Uterus (tissue), 4 donors: ENCODE data around the gene PPARG. TPM values are rescaled to one million over a fixed set of nuclear protein-coding genes. Genes with fewer than 3 reads are reported as not detected.

Experiments
- DNase-seq, 2 donors: peaks; one replicate each; pipeline ENCODE4 v3.0.0-alpha.2; 2019 to 2020
- H3K27ac ChIP-seq, 2 donors: fragments of 200-600 bp; sonication (generic); 1 replicate in 1 of 2; 2 replicates in 1 of 2; pipeline ENCODE4 v1.5.1; 2016 to 2018
- H3K27me3 ChIP-seq, 2 donors: fragments of 200-600 bp; sonication (generic); one replicate each; pipeline ENCODE4 v1.5.1; 2018 to 2019; ENCODE audit warnings: control low read depth in 1 of 2
- H3K36me3 ChIP-seq, 2 donors: fragments of 200-600 bp; sonication (generic); one replicate each; pipeline ENCODE4 v1.5.1; 2019; ENCODE audit warnings: control low read depth in 1 of 2
- H3K4me1 ChIP-seq, 2 donors: fragments of 200-600 bp; sonication (generic); one replicate each; pipeline ENCODE4 v1.5.1; 2018 to 2019; ENCODE audit warnings: control low read depth in 1 of 2
- H3K4me3 ChIP-seq, 2 donors: fragments of 200-600 bp; sonication (generic); 1 replicate in 1 of 2; 2 replicates in 1 of 2; pipeline ENCODE4 v1.5.1; 2018 to 2019; ENCODE audit warnings: mild to moderate bottlenecking in 1 of 2
- H3K9me3 ChIP-seq, 2 donors: fragments of 200-600 bp; sonication (generic); one replicate each; pipeline ENCODE4 v1.5.1; 2019; ENCODE audit warnings: control low read depth in 1 of 2
- POLR2A ChIP-seq, 2 donors: fragments of 450-650 bp; IDR thresholded peaks; one replicate each; pipeline ENCODE4 v1.6.1; 2016; ENCODE audit warnings: antibody characterized with exemption in 2 of 2, mild to moderate bottlenecking in 1 of 2, moderate library complexity in 1 of 2
- intact Hi-C: fragments of 100-400 bp; cut with DNase I; formaldehyde crosslinking; loops from one replicate; pipeline ENCODE4 v1.15.1; 2023; ENCODE audit warnings: low total_unique reads
- total RNA-seq, 4 donors: library from RNA; depleted of rRNA in 3 of 4; stranded (reverse); fragments of >200 nt in 3 of 4; gene quantifications; one replicate each; pipeline versions ENCODE4 v1.1.0 to v1.2.4, GENCODE V29; 2014 to 2023
- TF ChIP-seq, protein P1 (sequence below), 4 experiments: fragments of 200-600 bp in 2 of 4; fragments of 450-650 bp in 2 of 4; sonication (generic) in 2 of 4; IDR thresholded peaks; one replicate each; pipeline ENCODE4 v1.5.1; 2016 to 2019; ENCODE audit warnings: antibody characterized with exemption in 4 of 4, mild to moderate bottlenecking in 2 of 4, moderate library complexity in 1 of 4
- donor health status: DM: yes; HTN: yes; CAD: no.

Gene PPARG
- total RNA-seq, 4 donors from 2014 or later = 5.1 to 29.1 (median 12.9) TPM

DNA sequence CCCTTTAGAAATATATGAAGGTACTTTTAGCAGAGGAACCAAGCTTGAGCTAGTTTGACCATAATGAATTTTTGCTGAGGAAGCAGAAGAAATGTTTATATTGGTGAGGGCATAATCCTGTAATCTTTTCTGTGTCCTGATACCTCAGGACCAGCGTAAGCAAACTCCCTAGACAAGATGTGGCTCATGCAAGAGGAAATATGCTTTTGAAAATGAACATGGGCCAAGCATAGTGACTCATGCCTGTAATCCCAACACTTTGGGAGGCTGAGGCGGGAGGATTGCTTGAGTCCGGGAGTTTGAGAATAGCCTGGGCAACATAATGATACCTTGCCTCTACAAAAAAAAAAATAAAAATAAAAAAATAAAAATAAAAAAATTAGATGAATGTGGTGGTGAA lies 78.5 kb downstream of the PPARG start:
- TF ChIP-seq, protein P1, sequence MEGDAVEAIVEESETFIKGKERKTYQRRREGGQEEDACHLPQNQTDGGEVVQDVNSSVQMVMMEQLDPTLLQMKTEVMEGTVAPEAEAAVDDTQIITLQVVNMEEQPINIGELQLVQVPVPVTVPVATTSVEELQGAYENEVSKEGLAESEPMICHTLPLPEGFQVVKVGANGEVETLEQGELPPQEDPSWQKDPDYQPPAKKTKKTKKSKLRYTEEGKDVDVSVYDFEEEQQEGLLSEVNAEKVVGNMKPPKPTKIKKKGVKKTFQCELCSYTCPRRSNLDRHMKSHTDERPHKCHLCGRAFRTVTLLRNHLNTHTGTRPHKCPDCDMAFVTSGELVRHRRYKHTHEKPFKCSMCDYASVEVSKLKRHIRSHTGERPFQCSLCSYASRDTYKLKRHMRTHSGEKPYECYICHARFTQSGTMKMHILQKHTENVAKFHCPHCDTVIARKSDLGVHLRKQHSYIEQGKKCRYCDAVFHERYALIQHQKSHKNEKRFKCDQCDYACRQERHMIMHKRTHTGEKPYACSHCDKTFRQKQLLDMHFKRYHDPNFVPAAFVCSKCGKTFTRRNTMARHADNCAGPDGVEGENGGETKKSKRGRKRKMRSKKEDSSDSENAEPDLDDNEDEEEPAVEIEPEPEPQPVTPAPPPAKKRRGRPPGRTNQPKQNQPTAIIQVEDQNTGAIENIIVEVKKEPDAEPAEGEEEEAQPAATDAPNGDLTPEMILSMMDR (IDR thresholded peaks at IDR 0.05) = no peak
- no peak for TF ChIP-seq POLR2A (IDR thresholded peaks at IDR 0.05)
- intact Hi-C loops = no loop called here
- Histone ChIP-seq H3K27ac (no peak overlapping the region), H3K27me3 (no peaks in the 10 kb centered on the region), H3K4me1 (no peaks in the 10 kb centered on the region), H3K36me3 (no peaks in the 10 kb centered on the region), H3K9me3 (no peaks in the 10 kb centered on the region), H3K4me3 (no peak overlapping the region)
- DNase-seq = no peak

DNA sequence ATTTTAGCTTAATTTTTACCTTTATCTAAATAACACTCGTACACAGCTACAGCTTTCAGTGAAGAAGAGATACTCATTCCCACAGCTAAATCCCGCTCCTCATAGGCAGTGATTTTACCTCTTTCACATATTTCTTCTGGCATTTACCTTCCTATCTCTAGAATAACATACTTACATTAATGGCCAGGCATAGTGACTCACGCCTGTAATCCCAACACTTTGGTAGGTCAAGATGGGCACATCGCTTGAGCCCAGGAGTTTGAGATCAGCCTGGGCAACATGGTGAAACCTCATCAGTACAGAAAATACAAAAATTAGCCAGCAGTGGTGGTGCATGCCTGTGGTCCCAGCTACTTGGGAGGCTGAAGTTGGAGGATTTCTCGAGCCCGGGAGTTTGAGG lies 80.2 kb downstream of the PPARG start:
- H3K36me3 ChIP-seq = no peaks in the 10 kb centered on the region
- no peaks in the 10 kb centered on the region for H3K27me3 ChIP-seq
- H3K27ac ChIP-seq = no peak overlapping the region
- H3K9me3 ChIP-seq = no peaks in the 10 kb centered on the region
- H3K4me1 ChIP-seq = no peaks in the 10 kb centered on the region
- no peak for DNase-seq
- no peak for TF ChIP-seq POLR2A (IDR thresholded peaks at IDR 0.05)
- TF ChIP-seq, protein P1 (IDR thresholded peaks at IDR 0.05) = no peak
- no peak overlapping the region for H3K4me3 ChIP-seq
- intact Hi-C loops = no loop called here

DNA sequence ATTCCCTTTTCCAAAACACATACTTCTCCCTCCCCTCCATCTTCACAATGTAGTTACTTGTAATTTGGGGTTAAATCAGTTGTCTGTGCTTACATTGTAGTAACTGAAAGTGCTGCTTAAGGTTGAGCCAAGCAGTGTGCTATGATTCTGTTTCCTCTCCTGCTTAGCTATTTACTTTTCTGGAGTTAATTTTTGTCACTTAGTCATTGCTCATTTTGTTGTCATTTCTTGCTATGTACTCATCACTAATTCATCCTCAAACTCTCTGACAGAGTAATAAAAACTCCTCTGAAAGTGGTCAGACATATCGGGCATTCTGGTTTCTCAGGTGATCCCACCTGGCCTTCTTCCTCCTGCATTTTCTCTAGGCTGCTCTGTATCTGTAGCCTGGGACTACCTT lies 80.7 kb downstream of the PPARG start:
- DNase-seq = no peak
- Histone ChIP-seq H3K27me3 (no peaks in the 10 kb centered on the region), H3K4me1 (no peaks in the 10 kb centered on the region), H3K36me3 (no peaks in the 10 kb centered on the region), H3K4me3 (no peak overlapping the region), H3K27ac (peak overlapping the region in 1 of 2 donors; percentile 23), H3K9me3 (no peaks in the 10 kb centered on the region)
- intact Hi-C loops = no loop called here
- TF ChIP-seq, protein P1 (IDR thresholded peaks at IDR 0.05) = no peak
- TF ChIP-seq POLR2A (IDR thresholded peaks at IDR 0.05) = no peak

DNA sequence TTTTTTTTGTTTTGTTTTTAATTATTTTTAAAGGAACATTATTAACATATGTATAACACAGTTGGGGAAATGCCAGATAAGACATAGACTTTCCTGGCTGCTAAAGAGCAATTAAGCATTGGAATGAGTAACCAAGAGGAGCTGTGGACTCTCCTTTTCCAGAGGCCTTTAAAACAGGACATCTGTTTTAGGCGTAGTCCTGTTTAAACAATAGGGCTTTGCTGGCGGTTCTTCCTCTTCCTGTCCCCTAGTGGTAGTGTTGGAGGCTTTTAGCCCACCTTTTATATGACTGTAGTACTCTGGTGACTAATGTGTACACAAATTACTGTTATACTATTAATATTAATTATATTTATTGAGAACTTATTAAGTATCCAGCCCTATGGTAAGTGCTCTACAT lies 81.9 kb downstream of the PPARG start:
- H3K9me3 ChIP-seq = no peaks in the 10 kb centered on the region
- no peak overlapping the region for H3K4me3 ChIP-seq
- no peaks in the 10 kb centered on the region for H3K36me3 ChIP-seq
- no peaks in the 10 kb centered on the region for H3K4me1 ChIP-seq
- intact Hi-C loops = no loop called here
- TF ChIP-seq POLR2A (IDR thresholded peaks at IDR 0.05) = no peak
- TF ChIP-seq, protein P1 (IDR thresholded peaks at IDR 0.05) = peak in 1 of 4 experiments; percentile 10
- peak in 1 of 2 donors; percentile 20 for DNase-seq
- H3K27me3 ChIP-seq = no peaks in the 10 kb centered on the region
- peak overlapping the region; percentile 16 to 22 for H3K27ac ChIP-seq

DNA sequence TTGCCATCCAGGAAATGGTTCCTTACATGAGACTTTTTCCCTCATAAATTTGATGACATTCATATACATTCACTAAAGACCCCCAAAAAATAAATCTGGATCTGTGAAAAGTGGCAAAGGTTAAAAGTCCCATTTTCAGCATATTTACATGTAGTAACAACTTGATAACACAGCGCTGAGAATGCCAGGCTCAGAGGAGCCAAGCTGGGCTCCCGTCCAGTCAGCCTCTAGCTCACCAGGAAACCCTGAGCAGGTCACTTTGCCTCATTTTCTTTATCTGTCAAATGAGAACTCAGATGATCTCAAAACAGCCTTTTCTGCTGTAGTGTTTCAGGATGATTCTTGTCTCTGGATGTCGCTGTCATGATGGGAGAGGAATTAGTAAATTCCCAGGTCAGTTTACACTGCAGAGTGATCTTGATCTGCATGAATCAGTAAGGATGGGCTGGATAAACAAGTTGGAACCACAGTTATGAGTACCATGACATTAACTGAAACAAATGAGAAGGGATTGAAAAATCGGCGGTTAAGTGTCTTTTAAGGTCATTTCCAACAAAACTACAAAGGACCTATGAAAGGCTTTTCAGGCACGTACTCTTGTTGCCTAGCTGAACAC lies 82.8 kb downstream of the PPARG start:
- intact Hi-C loops = no loop called here
- no peak overlapping the region for H3K4me3 ChIP-seq
- H3K36me3 ChIP-seq = no peaks in the 10 kb centered on the region
- no peaks in the 10 kb centered on the region for H3K9me3 ChIP-seq
- no peaks in the 10 kb centered on the region for H3K4me1 ChIP-seq
- TF ChIP-seq, protein P1 (IDR thresholded peaks at IDR 0.05) = no peak
- no peak for TF ChIP-seq POLR2A (IDR thresholded peaks at IDR 0.05)
- no peaks in the 10 kb centered on the region for H3K27me3 ChIP-seq
- peak overlapping the region in 1 of 2 donors; percentile 22 for H3K27ac ChIP-seq
- no peak for DNase-seq
